Aorta (tissue), 5 donors: ENCODE measurements around the gene MAPK8IP1. TPM values are rescaled to one million over a fixed set of nuclear protein-coding genes. Genes with fewer than 3 reads are reported as not detected.

ENCODE experiments used
- ATAC-seq: fragments of 200-7000 bp; cut with Tn5 transposase; one replicate; pipeline ENCODE4 v1.9.1; 2022; ENCODE audit warnings: moderate library complexity; ENCODE audit not compliant: low FRiP score
- DNase-seq, 2 donors: peaks; one replicate each; pipeline ENCODE4 v3.0.0-alpha.2; 2020
- H3K27ac ChIP-seq, 2 donors: one replicate each; pipeline ENCODE4 v1.5.1; 2013; ENCODE audit warnings: low read length in 2 of 2, mild to moderate bottlenecking in 2 of 2, moderate library complexity in 2 of 2, control low read depth in 1 of 2, inconsistent platforms in 1 of 2, low read depth in 1 of 2
- H3K27me3 ChIP-seq, 2 donors: one replicate each; pipeline ENCODE4 v1.6.1; 2013; ENCODE audit warnings: control low read depth in 1 of 2, low read length in 1 of 2, mild to moderate bottlenecking in 1 of 2, moderate library complexity in 1 of 2; ENCODE audit not compliant: insufficient read depth in 2 of 2, control insufficient read depth in 1 of 2
- H3K36me3 ChIP-seq, 2 donors: one replicate each; pipeline ENCODE4 v1.6.1; 2013; ENCODE audit warnings: control low read depth in 1 of 2, low read length in 1 of 2, mild to moderate bottlenecking in 1 of 2; ENCODE audit not compliant: insufficient read depth in 2 of 2, control insufficient read depth in 1 of 2
- H3K4me1 ChIP-seq, 2 donors: one replicate each; pipeline ENCODE4 v1.6.1; 2013; ENCODE audit warnings: low read length in 2 of 2, control low read depth in 1 of 2, mild to moderate bottlenecking in 1 of 2, moderate library complexity in 1 of 2; ENCODE audit not compliant: insufficient read depth in 2 of 2, control insufficient read depth in 1 of 2
- H3K4me3 ChIP-seq, 2 donors: one replicate each; pipeline ENCODE4 v1.5.1; 2013; ENCODE audit warnings: low read length in 2 of 2, control low read depth in 1 of 2, mild to moderate bottlenecking in 1 of 2
- H3K9me3 ChIP-seq: one replicate; pipeline ENCODE4 v1.6.1; 2013; ENCODE audit warnings: mild to moderate bottlenecking, low read length; ENCODE audit not compliant: control insufficient read depth
- whole genome bisulfite sequencing, 2 donors: extraction: QIAGEN DNeasy Blood & Tissue Kit; methylation state at CpG; one replicate each; pipeline ENCODE4 v1.1.7; 2013; 5-methylcytosine and 5-hydroxymethylcytosine counted together
- intact Hi-C, 2 donors: fragments of 100-400 bp; cut with DNase I; formaldehyde crosslinking; loops; one replicate each; pipeline versions ENCODE4 v1.14.2 to v1.15.0; 2022
- polyA plus RNA-seq, 2 donors: library from polyadenylated mRNA; stranded (reverse); fragments of 200-250 nt; gene quantifications; one replicate each; pipeline ENCODE4 v1.2.3, GENCODE V29; 2013
- total RNA-seq, 2 donors: library from RNA; stranded (reverse); fragmentation: NEBNext Ultra II Directional; extraction: Animal tissue kit (Norgen Biotek cat#: 25700); gene quantifications; one replicate each; pipeline ENCODE4 v1.2.1, GENCODE V29; 2021
- donor health status: healthy with polysubstance abuse.
- donor health status: Bipolar disorder and iron deficiency.
- donor health status: DM: no; HTN: no; CAD: no.
- donor health status: DM: no; HTN: no; CAD: no.
- donor health status: DM: yes; HTN: yes; CAD: no.

MAPK8IP1 gene
- total and polyA plus RNA-seq, 4 donors = 1.6 to 7.8 (median 6.0) TPM

GRCh38 chr11:45929486-45930030 lies 44.1 kb downstream of the MAPK8IP1 start:
- no peak for ATAC-seq
- Histone ChIP-seq H3K4me3 (no peak overlapping the region), H3K9me3 (no peaks in the 10 kb centered on the region), H3K27me3 (no peaks in the 10 kb centered on the region), H3K4me1 (no peaks in the 10 kb centered on the region), H3K27ac (no peak overlapping the region), H3K36me3 (peaks cover 0 to 1% of the 10 kb centered on the region in 2 donors)
- intact Hi-C loops = no loop called here
- peak in 1 of 2 donors; percentile 59 for DNase-seq
- 82 to 85% methylated on average over 10 of the region's 10 CpGs for WGBS, 2 donors

- no peaks in the 10 kb centered on the region for H3K4me1 ChIP-seq
- peak in 1 of 2 donors; percentile 72 for DNase-seq
- H3K9me3 ChIP-seq = no peaks in the 10 kb centered on the region
- no peak overlapping the region for H3K4me3 ChIP-seq
- peaks cover 3 to 5% of the 10 kb centered on the region in 2 donors for H3K36me3 ChIP-seq
- H3K27ac ChIP-seq = no peak overlapping the region
- whole genome bisulfite sequencing, 2 donors = 82 to 88% methylated on average over 14 of the region's 14 CpGs
- no peak for ATAC-seq
- H3K27me3 ChIP-seq = no peaks in the 10 kb centered on the region
- intact Hi-C loops = no loop called here
Measured at GRCh38 chr11:45930031-45930794, 44.8 kb downstream of the MAPK8IP1 start.

GRCh38 chr11:45930951-45931570 lies 45.6 kb downstream of the MAPK8IP1 start:
- Histone ChIP-seq H3K27me3 (no peaks in the 10 kb centered on the region), H3K4me3 (no peak overlapping the region), H3K36me3 (peaks cover 3 to 8% of the 10 kb centered on the region in 2 donors), H3K27ac (no peak overlapping the region), H3K9me3 (no peaks in the 10 kb centered on the region), H3K4me1 (no peaks in the 10 kb centered on the region)
- WGBS, 2 donors = 89 to 93% methylated on average over 8 of the region's 8 CpGs
- intact Hi-C loops = no loop called here
- DNase-seq = no peak
- ATAC-seq = no peak

- DNase-seq (peak in 1 of 2 donors; percentile 50), ATAC-seq (no peak)
- Histone ChIP-seq H3K4me3 (no peak overlapping the region), H3K27me3 (no peaks in the 10 kb centered on the region), H3K36me3 (peaks cover 3 to 8% of the 10 kb centered on the region in 2 donors), H3K4me1 (no peaks in the 10 kb centered on the region), H3K9me3 (no peaks in the 10 kb centered on the region), H3K27ac (no peak overlapping the region)
- 92 to 93% methylated on average over 10 of the region's 10 CpGs for WGBS, 2 donors
- intact Hi-C loops = no loop called here
Measured at GRCh38 chr11:45931739-45932138, 46.3 kb downstream of the MAPK8IP1 start.

GRCh38 chr11:45932217-45932616 lies 46.8 kb downstream of the MAPK8IP1 start:
- DNase-seq = peak in 1 of 2 donors; percentile 46
- intact Hi-C loops = no loop called here
- Histone ChIP-seq H3K4me3 (no peak overlapping the region), H3K27ac (no peak overlapping the region), H3K27me3 (no peaks in the 10 kb centered on the region), H3K36me3 (peaks cover 3 to 8% of the 10 kb centered on the region in 2 donors), H3K4me1 (no peaks in the 10 kb centered on the region), H3K9me3 (no peaks in the 10 kb centered on the region)
- 92 to 93% methylated on average over 8 of the region's 8 CpGs for WGBS, 2 donors
- ATAC-seq = no peak

- DNase-seq (peak in 1 of 2 donors; percentile 67), ATAC-seq (no peak)
- Histone ChIP-seq H3K36me3 (peaks cover 3 to 10% of the 10 kb centered on the region in 2 donors), H3K27ac (no peak overlapping the region), H3K9me3 (no peaks in the 10 kb centered on the region), H3K4me1 (no peaks in the 10 kb centered on the region), H3K4me3 (no peak overlapping the region), H3K27me3 (no peaks in the 10 kb centered on the region)
- intact Hi-C loops = no loop called here
- 51 to 54% methylated on average over 15 of the region's 15 CpGs for WGBS, 2 donors
Measured at GRCh38 chr11:45933131-45933831, 47.8 kb downstream of the MAPK8IP1 start.

- H3K9me3 ChIP-seq = no peaks in the 10 kb centered on the region
- 68 to 73% methylated on average over 21 of the region's 21 CpGs for WGBS, 2 donors
- intact Hi-C loops = no loop called here
- no peak for ATAC-seq
- H3K27me3 ChIP-seq = no peaks in the 10 kb centered on the region
- DNase-seq = peak in 1 of 2 donors; percentile 54
- no peak overlapping the region for H3K27ac ChIP-seq
- H3K4me1 ChIP-seq = no peaks in the 10 kb centered on the region
- H3K36me3 ChIP-seq = peaks cover 3 to 10% of the 10 kb centered on the region in 2 donors
- no peak overlapping the region for H3K4me3 ChIP-seq
Measured at GRCh38 chr11:45933846-45934579, 48.6 kb downstream of the MAPK8IP1 start.
